ENCODE data around the gene TMEM106B. TPM values are rescaled to one million over a fixed set of nuclear protein-coding genes. Genes with fewer than 3 reads are reported as not detected.

Gene TMEM106B
- total RNA-seq, 1 experiment from 2014 or later = 64.4 TPM

DNA sequence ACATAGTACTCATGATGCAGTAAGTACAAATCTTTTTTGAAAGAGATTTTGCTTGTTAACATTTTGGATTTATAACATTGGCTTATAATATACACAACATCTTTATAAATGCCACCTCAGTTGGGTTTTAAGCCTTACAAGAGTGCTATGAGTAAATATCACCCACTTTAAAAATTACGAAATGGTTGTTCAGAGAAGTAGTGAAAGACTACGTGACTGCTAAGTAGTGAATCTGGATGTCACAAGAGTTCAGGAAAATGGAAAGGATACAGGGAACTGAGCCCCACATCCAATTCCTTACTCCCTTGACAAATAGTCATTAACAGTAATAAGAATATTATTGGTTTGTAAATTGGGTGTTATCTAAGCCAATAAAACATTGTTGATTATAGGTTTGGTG is 20.0 kb downstream of the TMEM106B start:
- Histone ChIP-seq H3K36me3 (ENCODE audit: low read depth) (peaks cover 33% of the 10 kb centered on the region), H3F3A (ENCODE audit: insufficient read depth, low read depth) (no peaks in the 10 kb centered on the region), H3K4me3 (no peak overlapping the region), H3K4me1 (replicated peaks; ENCODE audit: insufficient read depth) (no peaks in the 10 kb centered on the region), H3K9me2 (ENCODE audit: insufficient read depth) (no peaks in the 10 kb centered on the region), H3K27me3 (ENCODE audit: insufficient read depth, low read depth) (no peaks in the 10 kb centered on the region), H2AFZ (no peak overlapping the region), H3K79me2 (ENCODE audit: low read depth) (no peaks in the 10 kb centered on the region), H4K20me1 (ENCODE audit: insufficient read depth) (no peaks in the 10 kb centered on the region), H3K9me3 (ENCODE audit: insufficient read depth, low read depth) (0 out of 2 replicates have a peak, but pooled peaks cover 3% of the 10 kb centered on the region), H3K4me2 (no peak overlapping the region), H3K27ac (no peak overlapping the region)
- no peak for TF ChIP-seq EZH2 (IDR thresholded peaks at IDR 0.05; ENCODE audit: low read depth)
- TF ChIP-seq, protein P1, sequence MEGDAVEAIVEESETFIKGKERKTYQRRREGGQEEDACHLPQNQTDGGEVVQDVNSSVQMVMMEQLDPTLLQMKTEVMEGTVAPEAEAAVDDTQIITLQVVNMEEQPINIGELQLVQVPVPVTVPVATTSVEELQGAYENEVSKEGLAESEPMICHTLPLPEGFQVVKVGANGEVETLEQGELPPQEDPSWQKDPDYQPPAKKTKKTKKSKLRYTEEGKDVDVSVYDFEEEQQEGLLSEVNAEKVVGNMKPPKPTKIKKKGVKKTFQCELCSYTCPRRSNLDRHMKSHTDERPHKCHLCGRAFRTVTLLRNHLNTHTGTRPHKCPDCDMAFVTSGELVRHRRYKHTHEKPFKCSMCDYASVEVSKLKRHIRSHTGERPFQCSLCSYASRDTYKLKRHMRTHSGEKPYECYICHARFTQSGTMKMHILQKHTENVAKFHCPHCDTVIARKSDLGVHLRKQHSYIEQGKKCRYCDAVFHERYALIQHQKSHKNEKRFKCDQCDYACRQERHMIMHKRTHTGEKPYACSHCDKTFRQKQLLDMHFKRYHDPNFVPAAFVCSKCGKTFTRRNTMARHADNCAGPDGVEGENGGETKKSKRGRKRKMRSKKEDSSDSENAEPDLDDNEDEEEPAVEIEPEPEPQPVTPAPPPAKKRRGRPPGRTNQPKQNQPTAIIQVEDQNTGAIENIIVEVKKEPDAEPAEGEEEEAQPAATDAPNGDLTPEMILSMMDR (conservative IDR thresholded peaks at IDR 0.05) = no peak
- ChIA-PET POLR2A (ENCODE audit: unreplicated experiment) (no interaction called here), CTCF (no interaction called here)
- BruUV-seq (replicated peaks) = no TSS peak
- intact Hi-C loops (cut with micrococcal nuclease; ENCODE audit: unreplicated experiment) = no loop called here
- no peak for DNase-seq

DNA sequence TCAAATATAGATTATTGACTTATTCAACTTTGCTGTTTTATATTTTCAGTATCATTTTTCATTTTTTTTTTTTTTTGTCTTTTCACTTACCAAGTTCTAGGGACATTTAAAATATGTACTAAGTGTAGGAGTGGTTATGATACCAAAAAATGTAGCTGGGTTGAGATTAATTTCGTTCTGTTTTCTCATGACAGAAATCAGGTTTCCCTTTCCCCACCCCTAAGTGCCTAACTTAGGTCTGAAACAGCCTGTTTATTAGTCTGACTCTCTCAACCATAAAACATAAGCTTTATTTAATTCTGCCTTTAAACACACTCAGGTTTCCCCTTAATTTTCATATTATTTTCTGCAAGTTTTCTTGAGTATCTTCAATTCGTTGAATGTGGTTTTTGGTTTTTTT is 22.1 kb downstream of the TMEM106B start:
- no TSS peak for BruUV-seq (replicated peaks)

DNA sequence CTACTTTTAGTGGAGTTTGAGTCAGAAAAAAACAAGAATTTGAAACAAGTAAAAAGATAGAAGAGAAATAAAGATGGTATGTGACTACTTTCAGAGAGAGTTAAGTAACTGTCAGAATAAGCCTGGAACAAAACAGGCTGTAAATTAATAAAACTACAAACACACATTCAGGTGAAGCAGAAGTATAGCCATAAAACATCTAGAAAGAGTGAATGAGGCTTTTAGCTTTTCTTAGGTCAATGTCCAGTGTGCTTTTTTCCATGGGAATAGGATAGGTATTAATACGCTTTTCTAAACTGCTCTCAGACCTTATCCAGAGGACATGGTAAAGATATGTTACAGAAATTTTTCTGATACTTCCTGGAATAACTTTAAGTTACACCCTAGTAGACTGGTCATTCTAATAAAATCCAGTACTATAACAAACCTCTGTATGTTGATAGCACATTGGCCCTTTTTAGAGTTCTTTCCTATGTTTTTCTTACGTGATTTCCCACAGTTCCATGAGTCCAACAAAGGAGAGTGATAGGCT is 23.3 kb downstream of the TMEM106B start:
- POLR2A ChIA-PET (ENCODE audit: unreplicated experiment) = no interaction called here
- no peaks in the 10 kb centered on the region for H3K9me3 ChIP-seq (ENCODE audit: insufficient read depth, low read depth)
- CTCF ChIA-PET = no interaction called here
- no peaks in the 10 kb centered on the region for H3K27me3 ChIP-seq (ENCODE audit: insufficient read depth, low read depth)
- H3K9me2 ChIP-seq (ENCODE audit: insufficient read depth) = no peaks in the 10 kb centered on the region
- no peaks in the 10 kb centered on the region for H4K20me1 ChIP-seq (ENCODE audit: insufficient read depth)
- no peaks in the 10 kb centered on the region for H3K79me2 ChIP-seq (ENCODE audit: low read depth)
- intact Hi-C loops (cut with micrococcal nuclease; ENCODE audit: unreplicated experiment) = no loop called here
- H3K4me3 ChIP-seq = no peak overlapping the region
- H2AFZ ChIP-seq = no peak overlapping the region
- TF ChIP-seq, protein P1 (conservative IDR thresholded peaks at IDR 0.05) = no peak
- TF ChIP-seq EZH2 (IDR thresholded peaks at IDR 0.05; ENCODE audit: low read depth) = no peak
- H3K4me1 ChIP-seq (replicated peaks; ENCODE audit: insufficient read depth) = no peaks in the 10 kb centered on the region
- BruUV-seq (replicated peaks) = no TSS peak
- H3K4me2 ChIP-seq = no peak overlapping the region
- no peak for DNase-seq
- H3K27ac ChIP-seq = no peak overlapping the region
- no peaks in the 10 kb centered on the region for H3F3A ChIP-seq (ENCODE audit: insufficient read depth, low read depth)
- peaks cover 20% of the 10 kb centered on the region for H3K36me3 ChIP-seq (ENCODE audit: low read depth)

More for the DNA sequence above, 22.1 kb downstream of the TMEM106B start:
- Histone ChIP-seq H3K79me2 (ENCODE audit: low read depth) (no peaks in the 10 kb centered on the region), H3K27ac (no peak overlapping the region), H3K36me3 (ENCODE audit: low read depth) (peaks cover 18% of the 10 kb centered on the region), H3K9me3 (ENCODE audit: insufficient read depth, low read depth) (no peaks in the 10 kb centered on the region), H2AFZ (no peak overlapping the region), H3F3A (ENCODE audit: insufficient read depth, low read depth) (no peaks in the 10 kb centered on the region), H3K9me2 (ENCODE audit: insufficient read depth) (no peaks in the 10 kb centered on the region), H3K4me3 (no peak overlapping the region), H4K20me1 (ENCODE audit: insufficient read depth) (no peaks in the 10 kb centered on the region), H3K27me3 (ENCODE audit: insufficient read depth, low read depth) (no peaks in the 10 kb centered on the region), H3K4me2 (no peak overlapping the region), H3K4me1 (replicated peaks; ENCODE audit: insufficient read depth) (no peaks in the 10 kb centered on the region)
- TF ChIP-seq, protein P1 (conservative IDR thresholded peaks at IDR 0.05) = no peak
- no peak for TF ChIP-seq EZH2 (IDR thresholded peaks at IDR 0.05; ENCODE audit: low read depth)
- POLR2A ChIA-PET (ENCODE audit: unreplicated experiment) = no interaction called here
- CTCF ChIA-PET = no interaction called here
- intact Hi-C loops (cut with micrococcal nuclease; ENCODE audit: unreplicated experiment) = no loop called here
- no peak for DNase-seq

Data from PC-9 (cell line).